IMR-90 (cell line): ENCODE results near the gene RC3H2. TPM values are rescaled to one million over a fixed set of nuclear protein-coding genes. Genes with fewer than 3 reads are reported as not detected.
A peak's percentile ranks its signal among the peaks of the same experiment; 100 is the strongest.

Experiments
- ATAC-seq: fragments of 200-7000 bp; cut with Tn5 transposase; 2 replicates; pipeline ENCODE4 v1.9.1; 2020; ENCODE audit warnings: low read depth, mild to moderate bottlenecking, moderate library complexity
- BruUV-seq: library from RNA; stranded (reverse); fragments of 400-500 nt; replicated peaks from 2 replicates; lab custom pipeline; 2021; lab: Mats Ljungman, UMichigan
- CTCF ChIA-PET: fragments of 300-600 bp; formaldehyde crosslinking; extraction: SDS; loops from one replicate; lab custom pipeline; 2021; ENCODE audit warnings: antibody characterized with exemption; lab: Yijun Ruan, JAX
- POLR2A ChIA-PET: fragments of 300-600 bp; sonication (Branson Sonifier 250); formaldehyde crosslinking; loops from one replicate; lab custom pipeline; 2022; ENCODE audit warnings: antibody characterized with exemption; ENCODE audit not compliant: unreplicated experiment; lab: Charles Lee
- DNase-seq: peaks from one replicate; pipeline ENCODE4 v3.0.0; 2013
- H2AFZ ChIP-seq: replicated peaks from 2 replicates; pipeline ENCODE3; 2013; ENCODE audit warnings: low read length, mild to moderate bottlenecking; ENCODE audit not compliant: poor library complexity
- H2AK5ac ChIP-seq: 2 replicates; pipeline ENCODE4 v1.6.1; 2013; ENCODE audit warnings: low read depth, low read length, inconsistent platforms
- H2AK9ac ChIP-seq: replicated peaks from 2 replicates; pipeline ENCODE3; 2013; ENCODE audit warnings: mild to moderate bottlenecking, low read depth, low read length, moderate library complexity; ENCODE audit not compliant: poor library complexity
- H2BK120ac ChIP-seq: 2 replicates; pipeline ENCODE4 v1.6.1; 2013; ENCODE audit warnings: low read depth, low read length, inconsistent platforms
- H2BK15ac ChIP-seq: 3 replicates; pipeline ENCODE4 v1.6.1; 2013; ENCODE audit warnings: low read depth, low read length, inconsistent platforms
- H2BK20ac ChIP-seq: 2 replicates; pipeline ENCODE4 v1.6.1; 2013; ENCODE audit warnings: low read depth, mild to moderate bottlenecking, inconsistent platforms, low read length, moderate library complexity
- H2BK5ac ChIP-seq: 2 replicates; pipeline ENCODE4 v1.6.1; 2013; ENCODE audit warnings: mild to moderate bottlenecking, low read depth, low read length, inconsistent platforms; ENCODE audit not compliant: poor library complexity, severe bottlenecking
- H3K14ac ChIP-seq: replicated peaks from 2 replicates; pipeline ENCODE4 v1.6.1; 2013; ENCODE audit warnings: low read depth, low read length, inconsistent platforms
- H3K18ac ChIP-seq: 2 replicates; pipeline ENCODE4 v1.6.1; 2013; ENCODE audit warnings: low read depth, low read length, control low read depth
- H3K23ac ChIP-seq: 2 replicates; pipeline ENCODE4 v1.6.1; 2013; ENCODE audit warnings: low read depth, low read length, inconsistent platforms
- H3K27ac ChIP-seq: 2 replicates; pipeline ENCODE4 v1.5.1; 2013; ENCODE audit warnings: mild to moderate bottlenecking, control low read depth, low read length; ENCODE audit not compliant: insufficient read depth
- H3K27me3 ChIP-seq: 2 replicates; pipeline ENCODE4 v1.6.1; 2013; ENCODE audit warnings: low read length; ENCODE audit not compliant: control insufficient read depth, insufficient read depth
- H3K36me3 ChIP-seq: 2 replicates; pipeline ENCODE4 v1.6.1; 2013; ENCODE audit warnings: low read length, mixed read lengths; ENCODE audit not compliant: control insufficient read depth, insufficient read depth
- H3K4ac ChIP-seq: 2 replicates; pipeline ENCODE4 v1.6.1; 2013; ENCODE audit warnings: low read depth, low read length, inconsistent platforms
- H3K4me1 ChIP-seq: 2 replicates; pipeline ENCODE4 v1.6.1; 2013; ENCODE audit warnings: low read length, mixed read lengths; ENCODE audit not compliant: control insufficient read depth, insufficient read depth
- H3K4me2 ChIP-seq: 2 replicates; pipeline ENCODE4 v1.6.1; 2013; ENCODE audit warnings: low read depth, mild to moderate bottlenecking, control low read depth, low read length, moderate library complexity
- H3K4me3 ChIP-seq: 2 replicates; pipeline ENCODE4 v1.5.1; 2013; ENCODE audit warnings: low read depth, mild to moderate bottlenecking, control low read depth, low read length, moderate library complexity; ENCODE audit not compliant: insufficient read depth
- H3K56ac ChIP-seq: 2 replicates; pipeline ENCODE4 v1.6.1; 2013; ENCODE audit warnings: low read length, inconsistent platforms; ENCODE audit not compliant: insufficient read depth; ENCODE audit errors: extremely low read depth
- H3K79me1 ChIP-seq, 2 experiments: 2 replicates each; pipeline ENCODE4 v1.6.1; 2013; ENCODE audit warnings: low read length in 2 of 2, inconsistent platforms in 1 of 2, low read depth in 1 of 2
- H3K9ac ChIP-seq: 2 replicates; pipeline ENCODE4 v1.6.1; 2013; ENCODE audit warnings: low read depth, low read length, control low read depth
- H3K9me1 ChIP-seq: 2 replicates; pipeline ENCODE4 v1.6.1; 2013; ENCODE audit warnings: low read length, inconsistent platforms; ENCODE audit not compliant: insufficient read depth
- H3K9me3 ChIP-seq: 2 replicates; pipeline ENCODE4 v1.6.1; 2013; ENCODE audit warnings: low read length; ENCODE audit not compliant: control insufficient read depth, insufficient read depth
- H4K20me1 ChIP-seq: 2 replicates; pipeline ENCODE4 v1.6.1; 2013; ENCODE audit warnings: low read length, inconsistent platforms; ENCODE audit not compliant: insufficient read depth
- H4K5ac ChIP-seq: 2 replicates; pipeline ENCODE4 v1.6.1; 2013; ENCODE audit warnings: mild to moderate bottlenecking, low read depth, low read length, control low read depth
- H4K8ac ChIP-seq, 2 experiments: 2 replicates each; pipeline ENCODE4 v1.6.1; 2013; ENCODE audit warnings: low read depth in 2 of 2, low read length in 2 of 2, control low read depth in 1 of 2, inconsistent platforms in 1 of 2
- H4K91ac ChIP-seq: 2 replicates; pipeline ENCODE4 v1.6.1; 2013; ENCODE audit warnings: low read depth, low read length, inconsistent platforms; ENCODE audit not compliant: insufficient read depth
- BHLHE40 ChIP-seq: fragments of 150-350 bp; IDR thresholded peaks from 2 replicates; pipeline ENCODE4 v1.6.1; 2016; ENCODE audit warnings: mild to moderate bottlenecking, low read depth, low read length
- CHD1 ChIP-seq: IDR thresholded peaks from 2 replicates; pipeline ENCODE4 v1.6.1; 2012; ENCODE audit warnings: low read depth, low read length, improper control_type of control experiment
- NFE2L2 ChIP-seq: fragments of 150-350 bp; IDR thresholded peaks from 2 replicates; pipeline ENCODE4 v1.6.1; 2016; ENCODE audit warnings: low read depth, mild to moderate bottlenecking, low read length
- WGBS, 2 experiments: methylation state at CpG; one replicate each; pipeline versions ENCODE4 v1.1.5 to v1.1.7; 2013; ENCODE audit warnings: missing lambda C conversion rate in 2 of 2; ENCODE audit not compliant: insufficient read length in 1 of 2; ENCODE audit errors: extremely low coverage in 2 of 2; 5-methylcytosine and 5-hydroxymethylcytosine counted together
- dilution Hi-C: fragments of 300-500 bp; cut with HindIII; formaldehyde crosslinking; loops from one replicate; pipeline ENCODE4 v1.14.3; 2018; ENCODE audit warnings: low sequenced_read_pairs; ENCODE audit not compliant: unreplicated experiment
- in situ Hi-C: fragments of 300-500 bp; cut with MboI; formaldehyde crosslinking; loops from 3 replicates; pipeline ENCODE4 v1.14.3; 2019; ENCODE audit warnings: low sequenced_read_pairs, inconsistent platforms, mixed read lengths
- intact Hi-C: fragments of 100-400 bp; cut with micrococcal nuclease; formaldehyde crosslinking; loops from 2 replicates; pipeline ENCODE4 v1.10.0; 2022
- polyA plus RNA-seq, 3 experiments: library from polyadenylated mRNA; depleted of rRNA; stranded (reverse); fragments of >200 nt; gene quantifications; 2 replicates each; pipeline ENCODE4 v1.2.3, GENCODE V29; 2012; ENCODE audit warnings: low replicate concordance in 1 of 3
- total RNA-seq: library from RNA; depleted of rRNA; stranded (reverse); fragments of >200 nt; gene quantifications from 2 replicates; pipeline ENCODE4 v1.2.3, GENCODE V29; 2012
- TF ChIP-seq, protein P1 (sequence below): fragments of 150-350 bp; IDR thresholded peaks from 2 replicates; pipeline ENCODE4 v1.6.1; 2016; ENCODE audit warnings: low read depth, mild to moderate bottlenecking, low read length, moderate library complexity, borderline replicate concordance

The RC3H2 gene
- total and polyA plus RNA-seq, 2 of the 4 experiments (the other 2 are of a cell fraction) = 14.7 to 58.4 TPM

DNA sequence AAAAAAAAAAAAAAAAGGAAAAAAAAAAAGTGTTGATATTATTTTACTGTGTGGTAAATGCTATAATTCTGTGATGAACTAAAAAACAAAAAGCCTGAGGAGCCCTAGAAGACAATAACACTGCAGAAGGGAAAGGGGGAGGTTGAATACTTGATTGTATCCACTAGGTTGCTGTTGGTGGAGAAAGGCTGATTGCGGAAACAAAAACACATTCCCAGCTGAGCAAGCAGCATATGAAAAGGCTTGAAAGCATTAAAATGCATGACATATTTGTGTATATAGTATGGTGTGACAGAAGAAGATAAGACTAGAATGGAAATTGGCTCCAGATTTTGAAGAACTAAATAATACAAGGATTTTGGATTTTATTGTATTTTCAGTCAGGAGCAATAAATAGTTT, 44.5 kb upstream of the RC3H2 start:
- Histone ChIP-seq H2AK9ac (no peak overlapping the region), H3K27ac (no peak overlapping the region), H4K20me1 (peaks cover 31% of the 10 kb centered on the region), H3K4me2 (no peak overlapping the region), H2BK20ac (no peak overlapping the region), H3K4ac (no peak overlapping the region), H3K9ac (no peak overlapping the region), H3K4me3 (no peak overlapping the region), H3K9me3 (no peaks in the 10 kb centered on the region), H3K23ac (no peak overlapping the region), H2BK5ac (no peak overlapping the region), H2BK120ac (no peak overlapping the region), H2AFZ (no peak overlapping the region), H2AK5ac (no peak overlapping the region), H4K8ac (no peak overlapping the region), H2BK15ac (no peak overlapping the region), H3K4me1 (peaks cover 7% of the 10 kb centered on the region), H4K5ac (no peak overlapping the region), H3K18ac (no peak overlapping the region), H3K79me1 (peaks cover 26 to 55% of the 10 kb centered on the region in 2 experiments), H3K27me3 (no peaks in the 10 kb centered on the region), H3K36me3 (peaks cover 2% of the 10 kb centered on the region; the same call in 1 of the 2 replicates), H3K56ac (no peak overlapping the region), H4K91ac (no peak overlapping the region), H3K14ac (no peak overlapping the region), H3K9me1 (no peaks in the 10 kb centered on the region)
- CTCF ChIA-PET = no interaction called here
- TF ChIP-seq, protein P1, sequence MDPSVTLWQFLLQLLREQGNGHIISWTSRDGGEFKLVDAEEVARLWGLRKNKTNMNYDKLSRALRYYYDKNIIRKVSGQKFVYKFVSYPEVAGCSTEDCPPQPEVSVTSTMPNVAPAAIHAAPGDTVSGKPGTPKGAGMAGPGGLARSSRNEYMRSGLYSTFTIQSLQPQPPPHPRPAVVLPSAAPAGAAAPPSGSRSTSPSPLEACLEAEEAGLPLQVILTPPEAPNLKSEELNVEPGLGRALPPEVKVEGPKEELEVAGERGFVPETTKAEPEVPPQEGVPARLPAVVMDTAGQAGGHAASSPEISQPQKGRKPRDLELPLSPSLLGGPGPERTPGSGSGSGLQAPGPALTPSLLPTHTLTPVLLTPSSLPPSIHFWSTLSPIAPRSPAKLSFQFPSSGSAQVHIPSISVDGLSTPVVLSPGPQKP = no peak
- TF ChIP-seq BHLHE40 (no peak), CHD1 (no peak), NFE2L2 (no peak)
- dilution Hi-C loops = no loop called here
- in situ Hi-C loops = no loop called here
- POLR2A ChIA-PET = no interaction called here
- 100% methylated on average over 1 of the region's 1 CpG; no CpG with 5 or more reads in 1 of the 2 experiments for WGBS, 2 experiments
- no TSS peak for BruUV-seq
- intact Hi-C loops = loop anchor here (5.0 kb wide), 1 partner anchor 43 kb away; no protein-coding TSS in a partner anchor
- ATAC-seq = no peak
- DNase-seq = peak; percentile 25
